ENCODE results near the gene MCM3AP. TPM values are rescaled to one million over a fixed set of nuclear protein-coding genes. Genes with fewer than 3 reads are reported as not detected.

MCM3AP gene
- total RNA-seq: 39.4 and 81.7 TPM in 2 replicates

DNA sequence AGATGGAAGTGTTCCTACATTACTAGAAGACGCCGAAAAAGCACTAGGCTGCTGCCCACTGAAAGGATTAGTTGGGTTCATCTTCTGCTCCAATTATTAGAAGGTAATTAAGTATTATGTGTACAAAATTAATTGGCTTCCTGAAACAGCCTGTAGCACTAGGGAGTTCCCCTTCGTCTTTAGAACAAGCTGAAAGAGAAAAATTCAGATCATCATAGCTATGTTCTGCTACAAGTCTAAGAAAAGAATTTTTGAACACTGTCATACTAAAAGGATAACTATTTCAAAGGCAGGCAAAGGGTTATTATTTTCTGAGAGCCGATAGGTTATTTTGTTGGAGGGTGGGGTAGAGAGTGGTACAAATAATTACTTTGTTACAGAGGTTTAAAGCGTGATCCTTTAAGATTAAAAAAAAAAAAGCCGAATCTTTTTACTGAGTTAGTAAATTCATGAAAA, at the start of gene MCM3AP:
Gene MCM3AP (minus strand): TSS at position 406 of the 456 bp plus-strand sequence. CDS start 325 bp downstream, at position 81.
- no peak for DNase-seq (ENCODE audit: low read depth)

DNA sequence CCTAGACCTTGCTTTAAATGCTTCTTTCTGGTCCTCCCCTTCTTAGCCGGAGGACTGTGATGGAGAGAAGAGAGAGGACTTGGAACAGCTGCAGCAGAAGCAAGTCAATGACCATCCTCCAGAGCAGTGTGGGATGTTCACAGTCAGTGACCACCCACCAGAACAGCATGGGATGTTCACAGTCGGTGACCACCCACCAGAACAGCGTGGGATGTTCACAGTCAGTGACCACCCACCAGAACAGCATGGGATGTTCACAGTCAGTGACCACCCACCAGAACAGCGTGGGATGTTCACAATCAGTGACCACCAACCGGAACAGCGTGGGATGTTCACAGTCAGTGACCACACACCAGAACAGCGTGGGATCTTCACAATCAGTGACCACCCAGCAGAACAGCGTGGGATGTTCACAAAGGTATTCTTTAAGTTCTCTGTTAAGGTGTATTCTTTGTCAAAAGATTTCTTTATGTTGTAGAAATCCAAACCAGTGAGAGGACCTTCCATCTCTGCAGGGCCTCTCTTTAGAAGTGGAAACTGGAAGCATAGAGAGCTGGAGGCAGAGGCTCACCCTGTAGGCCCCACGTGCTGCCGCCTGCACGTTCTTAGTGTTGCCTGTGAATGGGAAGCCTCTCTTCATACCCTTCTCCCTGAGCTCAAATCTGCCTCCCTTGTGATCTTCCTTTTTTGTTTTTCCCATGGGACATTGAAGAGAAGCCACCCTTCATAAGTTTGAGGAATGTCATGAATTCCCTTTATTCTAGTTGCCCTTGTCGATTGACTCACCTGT, 49.1 kb upstream of the MCM3AP start:
- no peak for DNase-seq (ENCODE audit: low read depth)

DNA sequence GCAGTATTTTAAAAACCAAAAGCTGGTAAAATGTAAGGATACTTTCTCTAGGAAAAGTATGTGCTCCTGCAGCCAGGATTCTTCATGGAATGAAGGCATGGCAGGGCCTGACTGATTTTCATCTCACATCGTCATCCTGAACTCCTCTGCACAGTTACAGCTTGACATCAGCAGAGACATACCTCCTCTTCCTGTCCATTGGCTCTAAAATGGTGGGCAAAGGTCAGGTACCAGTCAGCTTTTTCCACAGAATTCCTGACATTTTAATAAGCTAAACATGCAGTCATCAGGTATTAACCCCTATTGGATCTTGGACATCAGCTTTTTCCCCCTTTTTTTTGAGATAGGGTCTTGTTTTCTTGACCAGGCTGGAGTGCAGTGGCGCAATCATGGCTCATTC, 44.4 kb upstream of the MCM3AP start:
- DNase-seq (ENCODE audit: low read depth): no peak

DNA sequence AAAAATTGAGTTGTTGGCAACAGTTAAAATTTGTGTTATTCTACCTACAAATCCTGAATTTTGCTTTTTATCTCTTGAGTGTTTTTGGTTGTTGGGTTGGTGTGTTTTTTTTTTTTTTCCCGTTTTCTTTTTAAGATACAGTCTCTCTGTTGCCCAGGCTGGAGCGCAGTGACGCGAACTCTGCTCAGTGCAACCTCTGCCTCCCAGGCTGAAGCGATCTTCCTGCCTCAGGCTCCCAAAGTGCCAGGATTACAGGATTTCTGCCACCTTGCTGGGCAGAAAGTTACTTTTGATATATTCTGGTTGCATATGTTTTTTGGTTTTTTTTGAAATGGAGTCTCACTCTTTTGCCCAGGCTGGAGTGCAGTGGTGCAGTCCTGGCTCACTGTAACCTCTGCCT, 42.7 kb upstream of the MCM3AP start:
- no peak for DNase-seq (ENCODE audit: low read depth)

DNA sequence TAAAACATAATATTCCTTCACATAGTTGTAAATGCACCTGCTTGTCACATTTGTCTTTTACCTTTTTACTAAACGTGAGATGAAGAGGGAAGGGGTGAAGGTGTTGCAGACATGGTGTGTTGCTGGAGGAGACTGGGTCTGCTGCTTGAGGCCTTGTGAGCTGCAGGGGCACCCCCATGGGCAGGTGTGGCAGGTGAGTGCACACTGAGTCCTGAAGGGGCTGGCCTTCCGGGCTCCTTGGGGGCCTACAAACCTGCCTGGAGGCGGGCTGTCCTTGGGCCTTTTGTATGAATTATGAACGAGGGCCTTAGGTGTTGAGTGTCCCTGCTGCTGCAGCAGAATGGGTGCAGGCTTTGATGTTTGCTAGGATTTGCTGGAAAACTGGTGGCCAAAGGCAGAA, 42.3 kb upstream of the MCM3AP start:
- no peak for DNase-seq (ENCODE audit: low read depth)

DNA sequence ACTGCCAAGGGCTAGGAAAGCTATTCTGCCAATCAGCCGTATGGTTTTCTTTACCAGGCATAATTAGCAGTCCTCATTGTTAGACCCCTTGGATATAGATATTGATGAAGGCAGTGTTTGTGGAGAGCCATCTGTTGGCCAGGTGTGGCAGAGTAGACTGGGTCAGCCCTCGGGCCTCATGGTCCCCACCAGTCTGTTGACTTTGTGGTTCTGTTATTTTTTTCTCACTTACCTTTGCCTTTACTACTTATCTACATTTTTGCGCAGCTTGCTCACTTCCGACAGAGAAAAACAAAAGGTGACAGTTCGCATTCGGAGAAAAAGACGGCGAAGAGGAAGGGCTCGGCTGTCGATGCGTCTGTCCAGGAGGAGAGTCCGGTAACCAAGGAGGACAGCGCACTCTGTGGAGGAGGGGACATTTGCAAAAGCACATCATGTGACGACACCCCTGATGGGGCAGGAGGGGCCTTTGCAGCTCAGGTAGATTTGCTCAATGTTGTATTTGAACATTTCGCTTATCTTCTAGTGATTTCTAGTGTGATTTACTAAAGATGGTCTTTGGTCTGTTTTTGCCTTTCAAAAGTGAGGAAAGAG, 40.8 kb upstream of the MCM3AP start:
- DNase-seq (ENCODE audit: low read depth): no peak

DNA sequence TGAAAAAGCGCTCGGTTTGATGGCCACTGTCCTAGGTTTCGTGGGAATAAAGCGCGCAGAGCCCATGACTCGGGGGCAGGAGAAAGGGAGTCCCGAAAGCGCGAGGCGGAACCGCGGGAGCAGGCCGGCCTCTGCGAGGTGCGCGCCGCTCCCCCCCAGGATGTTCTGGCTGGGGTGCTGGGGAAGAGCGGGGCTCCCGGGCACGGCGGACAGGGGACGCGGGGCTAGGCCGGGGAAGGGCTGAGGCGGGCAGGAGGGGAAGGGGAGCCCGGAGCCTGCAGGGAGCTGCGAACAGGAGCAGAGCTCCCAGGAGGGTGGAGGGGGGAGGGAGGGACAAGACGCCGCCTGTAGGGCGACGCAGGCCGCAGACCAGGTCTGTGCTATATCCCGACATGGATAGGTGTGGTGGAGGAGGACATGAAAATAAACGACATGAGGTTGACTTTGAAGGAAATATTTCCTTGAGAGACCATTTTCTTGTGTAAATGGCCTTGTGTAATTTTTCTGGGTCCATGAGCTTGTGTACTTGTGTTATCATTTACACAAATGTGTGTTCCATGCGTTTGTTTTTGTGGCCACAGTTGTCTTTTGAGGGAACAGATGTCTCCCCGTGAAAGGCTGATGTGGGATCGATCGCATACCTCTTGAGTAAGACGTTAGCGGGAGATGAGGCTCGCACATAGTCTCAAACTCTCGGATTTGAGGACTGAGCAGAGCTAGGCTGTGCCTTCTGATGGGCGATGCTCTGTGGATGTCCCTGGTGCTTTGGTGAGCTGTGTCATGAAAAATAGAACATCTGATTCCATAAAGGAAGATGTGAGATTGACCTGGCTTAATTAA, 39.9 kb upstream of the MCM3AP start:
- peak; percentile 19 for DNase-seq (ENCODE audit: low read depth)

DNA sequence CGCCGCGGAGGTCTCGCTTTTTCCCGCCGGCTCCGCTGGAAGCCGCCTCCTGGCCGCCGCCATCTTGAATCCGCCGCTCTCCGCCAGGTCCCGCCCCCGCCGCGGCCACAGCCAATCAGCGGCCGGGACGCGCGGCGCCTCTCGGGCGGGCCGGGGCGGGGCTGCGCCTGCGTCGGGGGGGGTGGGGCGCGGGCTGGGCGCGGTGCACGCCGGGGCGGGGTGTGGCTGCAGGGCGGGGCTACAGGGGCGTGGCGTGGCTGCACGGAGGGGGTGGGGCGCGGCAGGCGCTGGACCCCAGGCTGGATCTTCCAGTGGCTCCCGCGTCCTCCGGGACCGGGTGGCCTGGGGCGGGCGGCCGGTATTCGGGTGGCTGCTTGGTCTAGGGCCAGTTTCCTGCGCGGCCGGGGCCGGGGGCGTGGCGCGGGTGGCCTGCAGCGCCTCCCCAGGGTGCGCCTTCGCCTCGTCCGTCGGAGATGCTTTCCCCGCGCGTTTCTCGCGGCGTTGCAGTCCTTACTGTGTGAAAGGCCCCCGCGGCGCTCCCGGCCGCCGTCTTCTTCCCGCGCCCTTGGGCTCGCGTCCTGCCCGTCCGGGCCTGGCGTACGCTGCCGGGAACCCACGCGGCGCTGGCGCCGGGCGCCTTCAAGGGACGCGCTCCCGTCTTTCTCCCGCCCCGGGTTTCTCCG, 39.1 kb upstream of the MCM3AP start:
- DNase-seq (ENCODE audit: low read depth): peak; percentile 16

DNA sequence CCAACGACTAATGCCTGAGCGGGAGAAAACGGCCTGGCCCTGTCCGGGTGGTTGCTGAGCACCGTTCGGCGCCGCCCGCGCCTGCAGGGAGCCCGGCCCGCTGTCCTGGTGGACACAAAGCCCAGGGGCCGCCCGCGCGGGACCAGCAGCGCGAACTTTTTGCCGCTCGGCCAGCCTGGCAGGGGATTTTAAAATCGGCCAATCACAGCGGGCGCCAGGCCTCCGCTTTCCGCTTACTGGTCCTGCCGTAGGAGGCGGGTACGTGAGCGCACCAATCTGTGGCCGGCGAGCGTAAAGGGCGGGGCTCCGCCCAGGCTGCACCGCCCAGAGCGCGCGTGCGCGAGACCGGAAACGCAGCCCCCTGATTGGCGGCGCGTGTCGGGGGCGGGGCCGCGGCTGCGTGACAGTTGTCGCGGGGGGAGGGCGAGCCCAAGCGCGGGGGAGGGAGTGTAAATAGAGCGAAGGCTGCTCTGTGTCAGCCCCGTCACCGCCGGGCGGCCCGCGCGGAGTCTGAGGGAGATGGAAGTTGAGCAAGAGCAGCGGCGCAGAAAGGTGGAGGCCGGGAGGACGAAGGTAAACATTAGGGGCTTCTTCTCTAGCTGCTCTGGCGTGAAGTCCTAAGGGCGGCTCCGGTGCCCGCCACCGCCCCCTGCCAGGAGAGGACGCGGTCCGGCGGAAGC, 38.4 kb upstream of the MCM3AP start, which contains the start of the genes C21orf58 and PCNT:
Gene C21orf58 (minus strand): TSS at position 161 of the 680 bp plus-strand sequence. CDS start 1,132 bp downstream, outside the sequence.
Gene PCNT (plus strand): TSS at position 447 of the 680 bp plus-strand sequence. CDS start 73 bp downstream, at position 520.
- DNase-seq (ENCODE audit: low read depth): peak; percentile 90

DNA sequence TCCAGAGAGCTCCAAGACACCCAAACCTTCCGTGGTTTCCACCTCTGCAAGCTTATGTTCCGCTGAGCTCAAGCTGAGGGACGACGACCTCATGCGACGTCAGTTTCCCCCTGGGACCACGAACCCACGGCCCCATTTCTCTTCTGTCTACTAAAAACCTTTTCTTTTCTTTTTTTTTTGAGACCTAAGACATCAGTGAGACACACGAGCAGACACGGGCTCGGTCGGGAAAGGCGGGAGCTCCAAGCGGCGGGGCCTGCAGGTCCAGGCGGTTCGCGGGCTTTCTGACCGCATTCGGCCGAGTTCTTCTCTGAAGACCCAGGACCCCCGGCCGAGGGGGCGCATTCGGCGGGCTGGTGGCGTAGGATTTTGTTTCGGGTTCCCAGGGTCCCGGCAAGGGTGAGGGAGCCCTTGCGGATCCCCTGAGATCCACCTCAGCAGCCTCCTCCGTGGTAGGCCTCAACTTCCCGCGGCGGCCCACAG, 37.9 kb upstream of the MCM3AP start:
- no peak for DNase-seq (ENCODE audit: low read depth)

DNA sequence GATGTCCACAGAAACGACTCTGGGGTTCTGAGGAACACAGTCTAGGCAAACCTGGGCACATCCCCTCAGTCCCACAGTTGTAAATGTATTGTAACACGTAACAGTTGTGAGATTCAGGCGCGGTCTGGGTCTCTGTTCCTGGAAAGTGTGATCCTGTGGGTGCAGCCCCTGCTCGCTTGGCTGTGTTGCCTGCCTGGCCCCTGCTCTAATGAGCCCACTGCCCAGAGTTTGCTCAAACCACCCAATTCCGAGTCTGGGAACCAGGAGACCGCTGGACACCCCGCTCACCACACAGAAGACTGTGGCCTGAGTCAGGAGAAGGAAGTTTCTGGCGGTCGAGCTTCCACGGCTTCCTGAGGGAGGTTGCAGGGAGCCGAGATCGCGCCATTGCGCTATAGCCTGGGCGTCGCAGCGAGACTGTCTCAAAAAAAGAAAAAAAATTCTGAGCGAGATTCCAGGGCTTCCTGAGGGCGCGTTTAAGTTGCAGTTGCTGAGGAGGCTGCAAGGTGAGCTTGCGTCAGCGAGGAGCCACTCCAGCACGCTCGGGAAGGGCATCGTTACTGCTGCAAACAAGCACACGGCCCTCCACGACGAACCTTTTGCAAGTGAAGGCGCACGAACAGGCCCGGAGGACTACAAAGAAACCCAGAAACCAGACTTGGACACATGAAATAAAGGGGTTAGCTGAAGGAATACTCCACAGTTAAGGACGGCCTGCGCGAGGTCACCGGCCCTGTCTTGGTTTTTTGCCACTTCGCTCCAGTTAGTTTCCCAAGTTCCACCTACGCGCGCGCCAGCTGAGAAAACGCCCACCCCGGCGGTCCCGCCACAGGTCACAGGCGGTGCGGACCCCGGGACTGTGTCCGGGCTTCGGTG, 37.2 kb upstream of the MCM3AP start:
- DNase-seq (ENCODE audit: low read depth): no peak

DNA sequence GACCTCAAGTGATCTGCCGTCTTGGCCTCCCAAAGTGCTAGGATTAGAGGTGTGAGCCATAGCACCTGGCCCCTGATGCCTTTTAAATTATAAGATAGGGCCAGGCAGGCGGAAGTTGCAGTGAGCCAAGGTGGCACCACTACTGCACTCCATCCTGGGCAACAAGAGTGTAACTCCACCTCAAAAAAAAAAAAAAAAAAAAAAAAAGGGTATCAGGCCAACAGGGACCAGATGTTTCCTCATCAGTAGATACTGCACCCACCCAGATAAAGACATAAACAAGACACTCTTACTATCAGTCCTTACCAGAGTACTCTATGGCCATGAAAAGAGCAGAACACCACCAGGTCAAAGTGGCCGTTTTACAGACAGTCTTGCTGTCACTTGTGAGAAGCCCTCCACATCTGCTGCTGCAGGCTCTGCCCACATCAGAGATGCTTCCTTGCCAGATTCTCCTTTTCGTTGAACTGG, 35.0 kb upstream of the MCM3AP start:
- DNase-seq (ENCODE audit: low read depth): no peak

DNA sequence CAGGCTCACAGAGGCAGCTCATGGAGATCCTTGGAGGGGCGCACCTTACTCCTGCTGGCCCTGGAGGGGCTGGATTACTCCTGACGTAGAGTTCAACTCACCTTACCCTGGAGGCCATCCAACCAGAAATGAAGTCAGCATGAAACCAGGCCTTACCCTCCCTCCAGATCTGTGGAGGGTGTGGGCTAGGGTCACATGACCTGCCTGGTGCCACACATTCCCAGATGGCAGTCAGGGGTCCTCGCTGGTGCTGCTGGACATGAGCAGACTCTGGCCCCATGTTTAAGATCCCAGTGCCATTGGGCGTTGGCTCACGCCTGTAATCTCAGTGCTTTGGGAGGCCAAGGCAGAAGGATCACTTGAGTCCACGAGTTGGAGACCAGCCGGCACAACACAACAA, 33.8 kb upstream of the MCM3AP start:
- no peak for DNase-seq (ENCODE audit: low read depth)

DNA sequence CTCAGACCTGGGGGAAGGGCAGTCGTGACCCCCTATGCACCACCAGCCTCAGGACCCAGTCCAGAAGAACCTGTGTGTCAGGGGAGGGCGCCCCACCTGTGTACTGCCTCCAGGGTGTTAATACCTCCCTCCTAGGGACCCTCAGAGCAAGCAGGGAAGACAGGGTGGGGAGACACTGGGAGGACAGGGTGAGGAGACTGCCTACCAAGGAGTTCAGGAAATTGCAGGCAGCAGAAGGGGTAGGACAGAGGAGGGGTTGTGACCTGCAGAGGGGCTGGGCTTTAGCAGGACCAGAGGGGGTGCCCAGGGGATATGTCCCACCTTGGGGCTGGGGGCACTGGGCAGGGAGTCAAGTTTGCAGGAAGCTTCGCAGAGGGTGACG, 33.0 kb upstream of the MCM3AP start:
- no peak for DNase-seq (ENCODE audit: low read depth)

DNA sequence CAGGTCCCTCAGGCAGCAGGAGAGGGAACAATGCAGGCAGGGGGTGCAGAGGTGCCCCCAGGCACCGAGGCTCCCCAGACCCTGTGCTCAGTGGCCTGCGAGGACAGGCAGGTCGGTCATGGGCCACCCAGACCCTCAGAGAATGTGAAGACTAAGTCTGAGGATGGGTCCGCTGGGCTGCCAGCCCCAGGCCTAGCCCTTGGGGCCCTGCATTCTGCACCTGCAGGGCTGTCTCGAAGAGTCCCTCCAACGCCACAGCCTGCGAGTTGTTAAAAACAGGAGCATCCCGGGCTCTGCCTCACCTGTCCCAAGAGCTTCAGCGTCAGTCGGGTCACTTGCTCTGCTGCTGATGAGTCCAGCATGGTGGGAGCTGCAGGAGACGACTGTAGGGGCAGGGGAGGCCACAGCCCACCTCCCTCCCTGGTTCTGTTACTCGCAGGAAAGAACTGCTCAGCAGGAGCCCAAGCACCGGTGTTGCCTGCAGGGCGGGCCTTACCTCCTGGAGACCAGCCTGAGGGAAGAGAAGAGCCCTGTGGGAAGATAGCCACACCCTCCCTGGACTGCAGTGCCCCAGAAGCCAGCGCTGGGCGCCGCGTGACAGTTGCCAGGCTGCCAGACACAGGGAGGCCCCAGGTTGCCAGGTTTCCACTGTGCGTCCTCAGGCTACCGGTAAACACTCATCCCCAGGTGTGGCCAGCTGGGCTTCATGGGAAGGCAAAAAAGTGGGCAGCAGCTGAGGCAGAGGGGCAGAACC, 32.5 kb upstream of the MCM3AP start:
- DNase-seq (ENCODE audit: low read depth): no peak

DNA sequence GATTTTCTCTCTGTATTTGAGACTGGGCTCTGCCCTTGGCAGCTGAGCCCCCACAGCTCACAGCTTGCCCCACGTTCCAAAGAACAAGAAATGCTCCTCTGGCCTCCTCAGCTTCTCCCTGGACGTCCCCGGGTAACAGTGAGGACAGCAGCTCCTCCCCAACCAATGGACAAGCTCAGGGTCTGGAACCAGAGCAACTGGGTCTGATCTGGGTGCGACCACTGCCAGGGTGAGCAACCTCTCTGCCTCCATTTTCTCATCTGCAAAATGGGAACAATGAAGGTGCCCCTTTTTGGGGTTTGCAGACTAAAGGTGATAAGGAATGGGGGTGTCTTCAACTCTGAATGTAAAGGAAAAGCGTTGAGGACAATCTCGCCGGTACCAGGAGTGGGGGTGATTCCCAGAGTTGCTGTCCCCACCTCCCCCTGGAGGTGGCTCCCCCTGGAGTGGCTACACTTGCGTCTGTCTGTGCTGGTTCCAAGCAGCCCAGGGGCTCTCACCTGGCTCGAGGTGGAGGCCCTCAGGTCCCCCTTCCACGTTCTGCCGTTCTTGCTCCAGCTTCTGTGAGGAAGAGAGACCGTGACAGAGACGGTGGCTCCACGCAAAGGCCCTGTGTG, 31.4 kb upstream of the MCM3AP start:
- no peak for DNase-seq (ENCODE audit: low read depth)

DNA sequence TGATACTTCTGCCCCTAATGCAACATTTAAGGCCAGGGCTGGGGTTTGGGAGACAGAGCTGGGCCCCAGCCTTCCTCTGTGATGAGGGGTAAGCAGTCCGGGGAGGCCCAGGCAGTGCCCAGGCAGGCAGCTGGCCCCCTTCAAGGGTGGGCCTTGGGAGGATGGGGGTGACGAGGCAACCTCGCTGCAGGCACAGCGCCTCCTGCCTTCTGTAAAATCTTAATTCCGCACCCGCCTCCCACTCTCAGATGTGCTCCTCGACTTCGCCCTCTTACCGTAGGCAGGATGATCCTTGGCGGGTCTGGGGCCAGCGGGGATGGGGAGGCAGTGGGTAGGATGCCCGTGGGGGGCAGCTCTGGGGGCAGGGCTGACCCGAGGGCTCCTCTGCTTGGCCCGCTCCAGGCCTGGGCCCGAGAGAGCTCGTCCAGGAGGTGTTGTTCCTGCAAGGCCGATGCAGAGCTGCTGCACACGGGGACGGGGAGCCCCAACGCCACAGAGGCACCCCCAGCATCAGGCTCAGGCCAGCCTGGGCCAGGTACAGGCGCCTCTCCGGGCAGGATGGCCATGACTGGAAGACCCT, 29.1 kb upstream of the MCM3AP start:
- no peak for DNase-seq (ENCODE audit: low read depth)

DNA sequence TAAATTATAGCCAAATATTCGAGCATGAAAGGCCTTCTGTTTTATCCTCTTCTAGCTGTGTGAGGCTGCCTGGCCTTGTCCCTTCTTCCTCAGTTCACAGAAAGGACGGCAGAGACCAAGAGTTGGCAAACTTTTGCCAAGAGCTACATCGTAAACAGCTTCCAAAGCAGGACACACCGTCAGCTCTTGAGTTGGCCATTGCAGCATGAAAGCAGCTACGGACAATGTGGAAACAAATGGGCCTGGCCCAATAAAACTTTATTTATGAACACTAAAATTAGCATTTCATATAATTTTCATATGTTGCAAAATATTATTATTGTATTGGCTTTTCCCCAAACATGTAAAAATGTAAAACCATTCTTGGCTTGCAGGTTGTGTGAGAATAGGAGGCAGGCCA, 27.5 kb upstream of the MCM3AP start:
- DNase-seq (ENCODE audit: low read depth): no peak

All from renal cortical epithelial cell (primary cell).